ENCODE measurements around the gene CRELD2. TPM values are rescaled to one million over a fixed set of nuclear protein-coding genes. Genes with fewer than 3 reads are reported as not detected.

CRELD2 gene
- total and polyA plus RNA-seq, 2 of the 8 experiments (the other 6 are each of a cell fraction or from before 2014, with no cell fraction given), result 24.5 to 36.6 TPM

- H2BK5ac ChIP-seq (ENCODE audit: low read depth, low read length), result no peak overlapping the region
- H3K14ac ChIP-seq (ENCODE audit: insufficient read length), result no peak overlapping the region
- no peak for DNase-seq (ENCODE audit: low read depth in 1 of 2, low spot score in 2 of 2)
- no peaks in the 10 kb centered on the region; a peak in 1 of 4 replicates for H3K9me3 ChIP-seq (ENCODE audit: insufficient read depth in 2 of 2, low read depth in 1 of 2, low read length in 1 of 2)
- no peak overlapping the region for H2BK15ac ChIP-seq (ENCODE audit: low read length)
- H3K23me2 ChIP-seq (ENCODE audit: low read depth, low read length), result no peaks in the 10 kb centered on the region
- CTCF ChIA-PET (ENCODE audit: partially characterized antibody), result interaction anchor here (1.3 kb wide), 1 partner anchor 12 kb away, joined by 9 read pairs; no protein-coding TSS in a partner anchor
- no peaks in the 10 kb centered on the region for H3K4me1 ChIP-seq (replicated peaks in 1 of 4; ENCODE audit: control insufficient read depth in 3 of 4, insufficient read depth in 4 of 4, low read length in 3 of 4)
- no peak overlapping the region for H2BK120ac ChIP-seq (replicated peaks; ENCODE audit: low read depth, low read length)
- no peak overlapping the region for H3K27ac ChIP-seq (ENCODE audit: low read depth, low read length)
- H3K4ac ChIP-seq (replicated peaks; ENCODE audit: insufficient read length, low read depth, low read length), result no peak overlapping the region
- peaks cover 0 to 10% of the 10 kb centered on the region in 2 experiments for H4K20me1 ChIP-seq (replicated peaks in 1 of 2; ENCODE audit: control insufficient read depth in 1 of 2, insufficient read depth in 2 of 2, low read length in 2 of 2)
- no peak overlapping the region for H4K8ac ChIP-seq (ENCODE audit: extremely low read depth, insufficient read depth, low read length)
- H3K23ac ChIP-seq (ENCODE audit: insufficient read length), result no peak overlapping the region
- H2AFZ ChIP-seq (ENCODE audit: low read length), result no peak overlapping the region
- peaks cover 0 to 44% of the 10 kb centered on the region in 2 experiments; a peak in 3 of 4 replicates for H3K79me2 ChIP-seq (ENCODE audit: control insufficient read depth in 1 of 2, insufficient read depth in 2 of 2, low read length in 2 of 2)
- peaks cover 3 to 28% (median 16%) of the 10 kb centered on the region in 4 experiments; a peak in 7 of 8 replicates for H3K36me3 ChIP-seq (ENCODE audit: control insufficient read depth in 2 of 4, insufficient read depth in 4 of 4, low read length in 3 of 4)
- no peak overlapping the region for H4K91ac ChIP-seq (replicated peaks; ENCODE audit: insufficient read length, low read length)
- H3K4me3 ChIP-seq (ENCODE audit: extremely low read depth in 1 of 4, insufficient read depth in 2 of 4, low read depth in 3 of 4, low read length in 4 of 4), result no peak overlapping the region
- H3K27me3 ChIP-seq (replicated peaks in 1 of 4; ENCODE audit: control insufficient read depth in 3 of 4, extremely low read depth in 1 of 4, insufficient read depth in 3 of 4, low read length in 3 of 4), result no peaks in the 10 kb centered on the region
- H2BK20ac ChIP-seq (ENCODE audit: low read length), result no peak overlapping the region
- peaks cover 11% of the 10 kb centered on the region for H3K79me1 ChIP-seq (ENCODE audit: low read depth, low read length)
- FAIRE-seq, result no peak
- no peak overlapping the region for H3K9ac ChIP-seq (replicated peaks in 1 of 4; ENCODE audit: extremely low read depth in 1 of 4, low read depth in 3 of 4, low read length in 3 of 4)
- no peak overlapping the region for H2BK12ac ChIP-seq (ENCODE audit: low read depth, low read length)
- no peak overlapping the region for H3K56ac ChIP-seq (replicated peaks; ENCODE audit: insufficient read length, low read depth, low read length)
- POLR2A ChIA-PET (ENCODE audit: partially characterized antibody), result no interaction called here
- no peak overlapping the region for H3K4me2 ChIP-seq (ENCODE audit: insufficient read depth in 1 of 2, low read depth in 2 of 2, low read length in 2 of 2)
- H4K5ac ChIP-seq (ENCODE audit: insufficient read length, low read depth, low read length), result no peak overlapping the region
- no peak overlapping the region for H2AK5ac ChIP-seq (ENCODE audit: low read depth, low read length)
- no peak overlapping the region for H3K18ac ChIP-seq (ENCODE audit: extremely low read depth, low read length)
- WGBS, 2 experiments (ENCODE audit: extremely low coverage in 1 of 2, insufficient coverage in 1 of 2, insufficient read length in 1 of 2, insufficient replicate concordance in 2 of 2, low coverage in 1 of 2, low lambda C conversion rate in 2 of 2, missing lambda C conversion rate in 1 of 2), result 89% methylated on average over 4 of the region's 4 CpGs; no CpG with 5 or more reads in 1 of the 2 experiments
- TF ChIP-seq KDM5A (IDR thresholded peaks at IDR 0.05; ENCODE audit: low read length) (no peak), SAP30 (IDR thresholded peaks at IDR 0.05; ENCODE audit: insufficient read depth, insufficient replicate concordance, low read length) (no peak), USF2 (IDR thresholded peaks at IDR 0.05; ENCODE audit: low read length) (no peak), SUZ12 (IDR thresholded peaks at IDR 0.05; ENCODE audit: low read length) (no peak), JUN (IDR thresholded peaks at IDR 0.05; ENCODE audit: low read depth, low read length) (no peak), CBX8 (IDR thresholded peaks at IDR 0.05; ENCODE audit: borderline replicate concordance, low read depth, low read length) (no peak), TAF1 (IDR thresholded peaks at IDR 0.05; ENCODE audit: low read depth, low read length) (no peak), ATF2 (IDR thresholded peaks at IDR 0.05; ENCODE audit: low read length) (no peak), CHD2 (IDR thresholded peaks at IDR 0.05; ENCODE audit: low read length) (no peak), SP1 (IDR thresholded peaks at IDR 0.05; ENCODE audit: low read depth, low read length) (no peak), RBBP5 (IDR thresholded peaks at IDR 0.05; ENCODE audit: borderline replicate concordance, low read depth, low read length) (no peak), ZNF274 (IDR thresholded peaks at IDR 0.05; ENCODE audit: borderline replicate concordance, extremely low read depth, low read length) (no peak)
Observed at GRCh38 chr22:49883294-49883640, 35.2 kb upstream of the CRELD2 start.
